SK-N-SH (cell line): ENCODE data around the gene KMT2C. TPM values are rescaled to one million over a fixed set of nuclear protein-coding genes. Genes with fewer than 3 reads are reported as not detected.

ENCODE experiments used
- CTCF ChIA-PET: fragments of 300-600, 350-600 bp; formaldehyde crosslinking; extraction: SDS; loops from one replicate; lab custom pipeline; 2021; lab: Yijun Ruan, JAX
- POLR2A ChIA-PET: fragments of 350-600 bp; sonication (Branson Sonifier 250); formaldehyde crosslinking; extraction: SDS; loops from one replicate; lab custom pipeline; 2020; ENCODE audit warnings: antibody characterized with exemption, inconsistent platforms; lab: Yijun Ruan, JAX
- DNase-seq: peaks from one replicate; pipeline ENCODE4 v3.0.0; 2012
- H2AFZ ChIP-seq: fragments of 200-600 bp; sonication (generic); 2 replicates; pipeline ENCODE4 v1.8.1; 2016; ENCODE audit warnings: antibody characterized with exemption, mild to moderate bottlenecking, low read depth
- H3F3A ChIP-seq: fragments of 200-600 bp; sonication (generic); replicated peaks from 2 replicates; pipeline ENCODE3; 2016; ENCODE audit warnings: antibody characterized with exemption, mild to moderate bottlenecking; ENCODE audit not compliant: insufficient read depth
- H3K27ac ChIP-seq, 2 experiments: fragments of 200-500 bp in 1 of 2; fragments of 200-600 bp in 1 of 2; sonication (Bioruptor generic) in 1 of 2; sonication (generic), shearing (Covaris generic) in 1 of 2; 2 replicates each; pipeline versions ENCODE4 v1.5.1 to v1.6.1; 2014 to 2016; ENCODE audit warnings: low read depth in 2 of 2, inconsistent platforms in 1 of 2, low read length in 1 of 2, mild to moderate bottlenecking in 1 of 2, mixed read lengths in 1 of 2
- H3K27me3 ChIP-seq: fragments of 200-600 bp; sonication (generic), shearing (Covaris generic); 2 replicates; pipeline ENCODE4 v1.6.1; 2016; ENCODE audit warnings: mixed run types; ENCODE audit not compliant: insufficient read depth
- H3K36me3 ChIP-seq, 2 experiments: fragments of 200-500 bp in 1 of 2; fragments of 200-600 bp in 1 of 2; sonication (Bioruptor generic) in 1 of 2; sonication (generic) in 1 of 2; replicated peaks in 1 of 2; 2 replicates each; pipeline versions ENCODE3 to v1.5.1; 2014 to 2016; ENCODE audit warnings: low read length in 1 of 2, mild to moderate bottlenecking in 1 of 2; ENCODE audit not compliant: insufficient read depth in 2 of 2, control insufficient read depth in 1 of 2
- H3K4me1 ChIP-seq, 2 experiments: fragments of 200-500 bp in 1 of 2; fragments of 200-600 bp in 1 of 2; sonication (Bioruptor generic) in 1 of 2; sonication (generic), shearing (Covaris generic) in 1 of 2; 2 replicates each; pipeline versions ENCODE4 v1.5.1 to v1.6.1; 2014 to 2016; ENCODE audit warnings: low read depth in 1 of 2, low read length in 1 of 2, mixed run types in 1 of 2; ENCODE audit not compliant: insufficient read depth in 2 of 2, control insufficient read depth in 1 of 2
- H3K4me2 ChIP-seq: fragments of 200-600 bp; sonication (generic), shearing (Covaris generic); 2 replicates; pipeline ENCODE4 v1.6.1; 2017; ENCODE audit warnings: mixed run types
- H3K4me3 ChIP-seq, 2 experiments: fragments of 200-500 bp in 1 of 2; fragments of 200-600 bp in 1 of 2; sonication (Bioruptor generic) in 1 of 2; sonication (generic), shearing (Covaris generic) in 1 of 2; 2 replicates each; pipeline versions ENCODE4 v1.5.1 to v1.8.1; 2014 to 2016; ENCODE audit warnings: low read depth in 2 of 2, inconsistent platforms in 1 of 2, low read length in 1 of 2, mild to moderate bottlenecking in 1 of 2, mixed read lengths in 1 of 2, moderate library complexity in 1 of 2
- H3K79me2 ChIP-seq: fragments of 200-600 bp; sonication (generic); 2 replicates; pipeline ENCODE4 v1.8.1; 2017; ENCODE audit warnings: mild to moderate bottlenecking; ENCODE audit not compliant: insufficient read depth
- H3K9ac ChIP-seq: fragments of 200-600 bp; sonication (generic); 2 replicates; pipeline ENCODE4 v1.6.1; 2017; ENCODE audit warnings: mixed run types
- H3K9me2 ChIP-seq: fragments of 200-600 bp; sonication (generic); 2 replicates; pipeline ENCODE4 v1.6.1; 2017; ENCODE audit warnings: mixed run types
- H3K9me3 ChIP-seq: fragments of 200-600 bp; sonication (generic); 2 replicates; pipeline ENCODE4 v1.6.1; 2017; ENCODE audit warnings: mixed run types, mild to moderate bottlenecking, moderate library complexity
- H4K20me1 ChIP-seq: fragments of 200-600 bp; sonication (generic); 2 replicates; pipeline ENCODE4 v1.6.1; 2017; ENCODE audit warnings: mild to moderate bottlenecking, mixed run types; ENCODE audit not compliant: insufficient read depth
- EP300 ChIP-seq, 2 experiments: IDR thresholded peaks; 2 replicates each; pipeline versions ENCODE4 v1.4.0 to v1.6.1; 2012; ENCODE audit warnings: borderline replicate concordance in 1 of 2, low read depth in 1 of 2, low read length in 1 of 2
- FOSL2 ChIP-seq: IDR thresholded peaks from 2 replicates; pipeline ENCODE4 v1.4.0; 2012; ENCODE audit warnings: low read depth, mild to moderate bottlenecking, moderate library complexity, borderline replicate concordance
- FOXJ3 ChIP-seq: sonication (generic); formaldehyde crosslinking; IDR thresholded peaks from 2 replicates; pipeline ENCODE4 v1.5.1; 2020; ENCODE audit warnings: mild to moderate bottlenecking, missing genetic modification reagents
- GABPA ChIP-seq: IDR thresholded peaks from 2 replicates; pipeline ENCODE4 v1.4.0; 2012; ENCODE audit warnings: low read depth, mild to moderate bottlenecking
- GATA2 ChIP-seq: sonication (generic); formaldehyde crosslinking; IDR thresholded peaks from 2 replicates; pipeline ENCODE4 v1.5.0; 2020; ENCODE audit warnings: mild to moderate bottlenecking, missing genetic modification reagents
- JUND ChIP-seq: IDR thresholded peaks from 2 replicates; pipeline ENCODE4 v1.4.0; 2012
- POLR2AphosphoS5 ChIP-seq: IDR thresholded peaks from 2 replicates; pipeline ENCODE4 v1.6.1; 2012; ENCODE audit warnings: low read depth, low read length
- RCOR1 ChIP-seq: fragments of 150-350 bp; IDR thresholded peaks from 2 replicates; pipeline ENCODE4 v1.6.1; 2017; ENCODE audit warnings: antibody characterized with exemption, low read length
- SIN3A ChIP-seq: IDR thresholded peaks from 2 replicates; pipeline ENCODE4 v1.6.1; 2012; ENCODE audit warnings: low read depth, mild to moderate bottlenecking, low read length, moderate library complexity, borderline replicate concordance
- SMC3 ChIP-seq: IDR thresholded peaks from 2 replicates; pipeline ENCODE4 v1.6.1; 2012; ENCODE audit warnings: low read depth, low read length, improper control_type of control experiment
- TAF1 ChIP-seq: IDR thresholded peaks from 2 replicates; pipeline ENCODE4 v1.6.1; 2012; ENCODE audit warnings: low read depth, mild to moderate bottlenecking, low read length, moderate library complexity, borderline replicate concordance
- TCF12 ChIP-seq: IDR thresholded peaks from 2 replicates; pipeline ENCODE4 v1.4.0; 2012
- TEAD4 ChIP-seq: IDR thresholded peaks from 2 replicates; pipeline ENCODE4 v1.4.0; 2012; ENCODE audit warnings: mild to moderate bottlenecking, borderline replicate concordance; ENCODE audit not compliant: insufficient read depth
- WGBS: methylation state at CpG from one replicate; pipeline ENCODE4 v1.1.6; 2017; ENCODE audit warnings: low lambda C conversion rate; 5-methylcytosine and 5-hydroxymethylcytosine counted together
- polyA plus RNA-seq, 3 experiments: library from polyadenylated mRNA; depleted of rRNA; stranded (reverse); fragments of >200 nt; gene quantifications; 2 replicates each; pipeline ENCODE4 v1.2.3, GENCODE V29; 2012
- TF ChIP-seq, protein P1 (sequence below): IDR thresholded peaks from 2 replicates; pipeline ENCODE4; 2012

Gene KMT2C
- polyA plus RNA-seq, 1 of the 3 experiments (the other 2 are of a cell fraction) = 8.0 TPM

- peaks cover 78% of the 10 kb centered on the region for H4K20me1 ChIP-seq
- no peak overlapping the region for H3K9ac ChIP-seq
- no peak for DNase-seq
- H3K9me2 ChIP-seq = no peaks in the 10 kb centered on the region
- no peak overlapping the region for H3K27ac ChIP-seq
- ChIA-PET CTCF (no interaction called here), POLR2A (no interaction called here)
- H3K4me3 ChIP-seq = no peak overlapping the region
- H2AFZ ChIP-seq = no peak overlapping the region
- H3K9me3 ChIP-seq = no peaks in the 10 kb centered on the region
- H3K27me3 ChIP-seq = no peaks in the 10 kb centered on the region
- no peak overlapping the region for H3K4me2 ChIP-seq
- 91% methylated on average over 3 of the region's 3 CpGs for WGBS
- peaks cover 0 to 5% of the 10 kb centered on the region in 2 experiments; a peak in 2 of 4 replicates for H3K4me1 ChIP-seq
- H3K79me2 ChIP-seq = peaks cover 100% of the 10 kb centered on the region
- TF ChIP-seq TAF1 (no peak), TCF12 (no peak), TEAD4 (no peak), EP300 (IDR thresholded peaks at IDR 0.05; ENCODE audit: borderline replicate concordance in 1 of 2, low read depth in 1 of 2, low read length in 1 of 2) (no peak), JUND (no peak), POLR2AphosphoS5 (no peak), SIN3A (no peak), RCOR1 (no peak), FOSL2 (no peak)
- TF ChIP-seq, all 33 proteins: peak for 0
- Histone ChIP-seq H3F3A (no peaks in the 10 kb centered on the region), H3K36me3 (peaks cover 0 to 3% of the 10 kb centered on the region in 2 experiments)
Measured at GRCh38 chr7:152369518-152369917, 66.3 kb downstream of the KMT2C start.

DNA sequence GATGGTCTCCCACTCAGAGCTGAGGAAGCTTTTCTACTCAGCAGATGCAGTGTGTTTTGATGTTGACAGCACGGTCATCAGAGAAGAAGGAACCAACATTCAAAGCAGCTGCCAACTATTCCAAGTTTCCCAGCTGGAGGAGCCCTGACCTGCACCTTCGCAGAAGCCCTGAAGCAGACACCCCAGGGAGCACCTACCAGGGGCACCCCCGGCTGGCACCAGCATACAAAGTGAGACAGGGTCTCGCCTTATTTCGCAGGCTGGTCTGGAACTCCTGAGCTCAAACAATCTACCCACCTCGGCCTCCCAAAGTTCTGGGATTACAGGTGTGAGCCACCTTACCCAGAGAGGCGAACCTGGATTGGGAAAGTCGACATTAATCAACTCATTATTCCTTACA, 68.6 kb downstream of the KMT2C start:
- H3K36me3 ChIP-seq = peaks cover 0 to under 1% of the 10 kb centered on the region in 2 experiments
- TF ChIP-seq SMC3 (no peak), GATA2 (no peak), FOXJ3 (CRISPR knock-in tag) (no peak), TCF12 (no peak), FOSL2 (no peak), GABPA (no peak)
- TF ChIP-seq, all 33 proteins: peak for 0
- no peak overlapping the region for H3K4me2 ChIP-seq
- peaks cover 100% of the 10 kb centered on the region for H3K79me2 ChIP-seq
- H3K27ac ChIP-seq = no peak overlapping the region
- CTCF ChIA-PET = interaction anchor here (0.9 to 1.7 kb wide), 4 partner anchors 27 to 208 kb away, joined by 3 to 4 read pairs (median 4); no protein-coding TSS in a partner anchor
- no peaks in the 10 kb centered on the region for H3K27me3 ChIP-seq
- H4K20me1 ChIP-seq = peaks cover 90% of the 10 kb centered on the region
- H3F3A ChIP-seq = no peaks in the 10 kb centered on the region
- POLR2A ChIA-PET = interaction anchor here (0.6 kb wide), 1 partner anchor 380 kb away, joined by 3 read pairs; no protein-coding TSS in a partner anchor
- H3K9me3 ChIP-seq = no peaks in the 10 kb centered on the region
- no peak overlapping the region for H3K9ac ChIP-seq
- DNase-seq = no peak
- H3K4me3 ChIP-seq = no peak overlapping the region
- 92% methylated on average over 8 of the region's 8 CpGs for WGBS
- H3K9me2 ChIP-seq = no peaks in the 10 kb centered on the region
- peaks cover 5 to 12% of the 10 kb centered on the region in 2 experiments; a peak in 2 of 4 replicates for H3K4me1 ChIP-seq
- no peak overlapping the region for H2AFZ ChIP-seq

- H3K4me3 ChIP-seq = no peak overlapping the region
- no peak overlapping the region for H2AFZ ChIP-seq
- no peaks in the 10 kb centered on the region for H3K36me3 ChIP-seq
- TF ChIP-seq, protein P1, sequence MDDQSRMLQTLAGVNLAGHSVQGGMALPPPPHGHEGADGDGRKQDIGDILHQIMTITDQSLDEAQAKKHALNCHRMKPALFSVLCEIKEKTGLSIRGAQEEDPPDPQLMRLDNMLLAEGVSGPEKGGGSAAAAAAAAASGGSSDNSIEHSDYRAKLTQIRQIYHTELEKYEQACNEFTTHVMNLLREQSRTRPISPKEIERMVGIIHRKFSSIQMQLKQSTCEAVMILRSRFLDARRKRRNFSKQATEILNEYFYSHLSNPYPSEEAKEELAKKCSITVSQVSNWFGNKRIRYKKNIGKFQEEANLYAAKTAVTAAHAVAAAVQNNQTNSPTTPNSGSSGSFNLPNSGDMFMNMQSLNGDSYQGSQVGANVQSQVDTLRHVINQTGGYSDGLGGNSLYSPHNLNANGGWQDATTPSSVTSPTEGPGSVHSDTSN = no peak
- TF ChIP-seq TEAD4 (no peak), TCF12 (no peak), GATA2 (no peak), FOXJ3 (CRISPR knock-in tag) (no peak)
- no peaks in the 10 kb centered on the region for H3K9me3 ChIP-seq
- H3K9ac ChIP-seq = no peak overlapping the region
- H3K79me2 ChIP-seq = peaks cover 100% of the 10 kb centered on the region
- DNase-seq = no peak
- ChIA-PET POLR2A (no interaction called here), CTCF (interaction anchor here (1.1 to 1.7 kb wide), 3 partner anchors 14 to 208 kb away, joined by 3 to 4 read pairs (median 3); no protein-coding TSS in a partner anchor)
- H3K4me2 ChIP-seq = no peak overlapping the region
- no peaks in the 10 kb centered on the region for H3F3A ChIP-seq
- peaks cover 95% of the 10 kb centered on the region for H4K20me1 ChIP-seq
- no peak overlapping the region for H3K27ac ChIP-seq
- H3K27me3 ChIP-seq = no peaks in the 10 kb centered on the region
- H3K4me1 ChIP-seq = peaks cover 7 to 12% of the 10 kb centered on the region in 2 experiments; a peak in 2 of 4 replicates
- H3K9me2 ChIP-seq = no peaks in the 10 kb centered on the region
- WGBS = 98% methylated on average over 30 of the region's 32 CpGs
Measured at GRCh38 chr7:152366662-152367061, 69.1 kb downstream of the KMT2C start.
